Hepatocyte (in vitro differentiated cells): Measurements from ENCODE around the gene SLC25A31.

Source experiments
- EZH2 ChIP-seq: fragments of 200-600 bp; sonication (generic); IDR thresholded peaks from 2 replicates; pipeline ENCODE4 v1.6.1; 2016; ENCODE audit warnings: antibody characterized with exemption, mild to moderate bottlenecking, borderline replicate concordance
- TF ChIP-seq, protein P1 (sequence below): fragments of 200-600 bp; sonication (generic); IDR thresholded peaks from 2 replicates; pipeline ENCODE4 v1.5.1; 2016; ENCODE audit warnings: antibody characterized with exemption, mild to moderate bottlenecking; ENCODE audit not compliant: poor library complexity

DNA sequence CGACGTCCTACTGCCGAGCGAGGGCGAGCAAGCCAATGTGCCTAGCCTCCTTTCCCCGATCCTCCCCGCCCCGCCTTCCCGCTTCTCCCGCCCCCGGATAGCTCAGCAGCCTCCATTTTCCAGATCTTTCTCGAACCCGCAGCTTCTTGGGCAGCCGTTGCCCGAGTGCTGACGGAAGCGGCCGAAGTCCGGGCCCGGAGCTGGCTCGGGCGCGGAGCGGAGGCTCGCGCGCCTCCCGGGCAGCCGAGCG, 51.8 kb downstream of the SLC25A31 start:
- no peak for TF ChIP-seq EZH2
- TF ChIP-seq, protein P1, sequence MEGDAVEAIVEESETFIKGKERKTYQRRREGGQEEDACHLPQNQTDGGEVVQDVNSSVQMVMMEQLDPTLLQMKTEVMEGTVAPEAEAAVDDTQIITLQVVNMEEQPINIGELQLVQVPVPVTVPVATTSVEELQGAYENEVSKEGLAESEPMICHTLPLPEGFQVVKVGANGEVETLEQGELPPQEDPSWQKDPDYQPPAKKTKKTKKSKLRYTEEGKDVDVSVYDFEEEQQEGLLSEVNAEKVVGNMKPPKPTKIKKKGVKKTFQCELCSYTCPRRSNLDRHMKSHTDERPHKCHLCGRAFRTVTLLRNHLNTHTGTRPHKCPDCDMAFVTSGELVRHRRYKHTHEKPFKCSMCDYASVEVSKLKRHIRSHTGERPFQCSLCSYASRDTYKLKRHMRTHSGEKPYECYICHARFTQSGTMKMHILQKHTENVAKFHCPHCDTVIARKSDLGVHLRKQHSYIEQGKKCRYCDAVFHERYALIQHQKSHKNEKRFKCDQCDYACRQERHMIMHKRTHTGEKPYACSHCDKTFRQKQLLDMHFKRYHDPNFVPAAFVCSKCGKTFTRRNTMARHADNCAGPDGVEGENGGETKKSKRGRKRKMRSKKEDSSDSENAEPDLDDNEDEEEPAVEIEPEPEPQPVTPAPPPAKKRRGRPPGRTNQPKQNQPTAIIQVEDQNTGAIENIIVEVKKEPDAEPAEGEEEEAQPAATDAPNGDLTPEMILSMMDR: no peak
